Body of pancreas (tissue), 4 donors: Measurements from ENCODE around the gene ARL8B. TPM values are rescaled to one million over a fixed set of nuclear protein-coding genes. Genes with fewer than 3 reads are reported as not detected.
"Not testable (repeated sequence)": the region's sequence is repeated elsewhere in the genome, so short reads cannot be mapped to it uniquely, and the experiment has no call there.

Source experiments
- ATAC-seq: fragments of 150-250 bp; one replicate; pipeline ENCODE4 v1.9.1; 2016
- DNase-seq, 4 donors: peaks; one replicate each; pipeline ENCODE4 v3.0.0-alpha.2; 2019
- H3K27ac ChIP-seq, 4 donors: fragments of 200-600 bp; sonication (generic); 1 replicate in 3 of 4; 2 replicates in 1 of 4; pipeline versions ENCODE4 v1.5.1 to v1.6.1; 2016 to 2019; ENCODE audit warnings: mild to moderate bottlenecking in 1 of 4, mixed read lengths in 1 of 4, moderate library complexity in 1 of 4
- H3K27me3 ChIP-seq, 2 donors: fragments of 200-600 bp; sonication (generic); one replicate each; pipeline ENCODE4 v1.6.0; 2016; ENCODE audit warnings: mild to moderate bottlenecking in 1 of 2
- H3K36me3 ChIP-seq, 2 donors: fragments of 200-600 bp; sonication (generic); replicated peaks in 1 of 2; 2 replicates each; pipeline ENCODE4 v1.5.1; 2016; ENCODE audit warnings: low read depth in 2 of 2; ENCODE audit not compliant: insufficient read depth in 1 of 2
- H3K4me1 ChIP-seq: fragments of 200-600 bp; sonication (generic); one replicate; pipeline ENCODE4 v1.6.0; 2016
- H3K4me3 ChIP-seq, 2 donors: fragments of 200-600 bp; sonication (generic); 1 replicate in 1 of 2; 2 replicates in 1 of 2; pipeline ENCODE4 v1.5.1; 2016 to 2019
- H3K9me3 ChIP-seq, 3 donors: fragments of 200-600 bp; sonication (generic); 1 replicate in 2 of 3; 2 replicates in 1 of 3; pipeline ENCODE4 v1.5.1; 2016
- CTCF ChIP-seq, 7 experiments: fragments of 450-650 bp in 4 of 7; fragments of 200-600 bp in 3 of 7; sonication (generic) in 3 of 7; IDR thresholded peaks; one replicate each; pipeline ENCODE4 v1.5.1; 2016 to 2019; ENCODE audit warnings: antibody characterized with exemption in 7 of 7
- POLR2A ChIP-seq, 3 donors: fragments of 450-650 bp; IDR thresholded peaks; one replicate each; pipeline ENCODE4 v1.6.1; 2016; ENCODE audit warnings: antibody characterized with exemption in 3 of 3, mild to moderate bottlenecking in 2 of 3
- WGBS, 2 donors: methylation state at CpG; one replicate each; pipeline ENCODE4 v1.1.5; 2017; 5-methylcytosine and 5-hydroxymethylcytosine counted together
- intact Hi-C: fragments of 100-400 bp; cut with DNase I; formaldehyde crosslinking; loops from one replicate; pipeline ENCODE4 v1.15.1; 2023
- total RNA-seq, 2 donors: library from RNA; depleted of rRNA; stranded (reverse); fragments of >200 nt; gene quantifications; one replicate each; pipeline ENCODE4 v1.1.0, GENCODE V29; 2016

Gene ARL8B
- total RNA-seq, 2 donors from 2014 or later: 21.0 to 30.3 TPM

GRCh38 chr3:5096336-5097008 lies 25.6 kb upstream of the ARL8B start:
- H3K27me3 ChIP-seq: no peaks in the 10 kb centered on the region
- H3K36me3 ChIP-seq: no peaks in the 10 kb centered on the region
- H3K4me3 ChIP-seq: no peak overlapping the region
- no peak for DNase-seq
- 60 to 66% methylated on average over 11 of the region's 11 CpGs for WGBS, 2 donors
- H3K9me3 ChIP-seq: no peaks in the 10 kb centered on the region
- no peak for TF ChIP-seq CTCF (IDR thresholded peaks at IDR 0.05)
- no peak for TF ChIP-seq POLR2A (IDR thresholded peaks at IDR 0.05)
- no peaks in the 10 kb centered on the region for H3K4me1 ChIP-seq
- intact Hi-C loops: no loop called here
- no peak for ATAC-seq
- no peak overlapping the region for H3K27ac ChIP-seq

GRCh38 chr3:5098346-5098745 lies 23.7 kb upstream of the ARL8B start:
- DNase-seq (no peak), ATAC-seq (no peak)
- WGBS, 2 donors: 49 to 54% methylated on average over 4 of the region's 4 CpGs
- H3K36me3 ChIP-seq: no peaks in the 10 kb centered on the region
- H3K4me3 ChIP-seq: no peak overlapping the region
- H3K9me3 ChIP-seq: no peaks in the 10 kb centered on the region
- no peaks in the 10 kb centered on the region for H3K4me1 ChIP-seq
- TF ChIP-seq CTCF (IDR thresholded peaks at IDR 0.05): no peak
- no peak for TF ChIP-seq POLR2A (IDR thresholded peaks at IDR 0.05)
- H3K27me3 ChIP-seq: no peaks in the 10 kb centered on the region
- intact Hi-C loops: no loop called here
- no peak overlapping the region for H3K27ac ChIP-seq

GRCh38 chr3:5102532-5102931 lies 19.6 kb upstream of the ARL8B start:
- no peak overlapping the region for H3K4me3 ChIP-seq
- 55 to 66% methylated on average over 3 of the region's 3 CpGs for WGBS, 2 donors
- intact Hi-C loops: no loop called here
- H3K27ac ChIP-seq: no peak overlapping the region
- no peaks in the 10 kb centered on the region for H3K27me3 ChIP-seq
- TF ChIP-seq CTCF (IDR thresholded peaks at IDR 0.05): no peak
- no peak for TF ChIP-seq POLR2A (IDR thresholded peaks at IDR 0.05)
- no peaks in the 10 kb centered on the region for H3K9me3 ChIP-seq
- no peaks in the 10 kb centered on the region for H3K36me3 ChIP-seq
- DNase-seq: no peak
- H3K4me1 ChIP-seq: no peaks in the 10 kb centered on the region
- no peak for ATAC-seq

GRCh38 chr3:5103743-5104142 lies 18.3 kb upstream of the ARL8B start:
- 78 to 86% methylated on average over 3 of the region's 3 CpGs for WGBS, 2 donors
- no peaks in the 10 kb centered on the region for H3K36me3 ChIP-seq
- H3K4me1 ChIP-seq: no peaks in the 10 kb centered on the region
- H3K9me3 ChIP-seq: no peaks in the 10 kb centered on the region
- no peaks in the 10 kb centered on the region for H3K27me3 ChIP-seq
- TF ChIP-seq POLR2A (IDR thresholded peaks at IDR 0.05): no peak
- TF ChIP-seq CTCF (IDR thresholded peaks at IDR 0.05): no peak
- no peak overlapping the region for H3K27ac ChIP-seq
- H3K4me3 ChIP-seq: no peak overlapping the region
- intact Hi-C loops: no loop called here
- ATAC-seq: no peak
- DNase-seq: no peak

- Histone ChIP-seq H3K36me3 (no peaks in the 10 kb centered on the region), H3K27ac (no peak overlapping the region), H3K4me1 (no peaks in the 10 kb centered on the region), H3K27me3 (no peaks in the 10 kb centered on the region), H3K4me3 (no peak overlapping the region), H3K9me3 (no peaks in the 10 kb centered on the region)
- WGBS, 2 donors: 82 to 88% methylated on average over 3 to 7 of the region's 7 CpGs
- TF ChIP-seq CTCF (IDR thresholded peaks at IDR 0.05) (no peak), POLR2A (IDR thresholded peaks at IDR 0.05) (no peak)
- intact Hi-C loops: no loop called here
- DNase-seq (no peak), ATAC-seq (no peak)
Observed at GRCh38 chr3:5105050-5105449, 17.0 kb upstream of the ARL8B start.

GRCh38 chr3:5106371-5106770 lies 15.7 kb upstream of the ARL8B start:
- H3K36me3 ChIP-seq, H3K4me3 ChIP-seq, H3K9me3 ChIP-seq, H3K27ac ChIP-seq, intact Hi-C loops, DNase-seq, H3K4me1 ChIP-seq, ATAC-seq, H3K27me3 ChIP-seq: not testable (repeated sequence)
- WGBS, 2 donors: 76 to 86% methylated on average over 8 to 9 of the region's 9 CpGs

- ATAC-seq, DNase-seq, H3K4me3 ChIP-seq, H3K36me3 ChIP-seq, H3K27me3 ChIP-seq, H3K9me3 ChIP-seq, H3K4me1 ChIP-seq, intact Hi-C loops, H3K27ac ChIP-seq: not testable (repeated sequence)
- 58 to 74% methylated on average over 2 of the region's 2 CpGs for WGBS, 2 donors
Observed at GRCh38 chr3:5106933-5107334, 15.2 kb upstream of the ARL8B start.
